H1 (cell line): ENCODE results near the gene PPP4R4. TPM values are rescaled to one million over a fixed set of nuclear protein-coding genes. Genes with fewer than 3 reads are reported as not detected.

Experiments
- CEBPB ChIP-seq: IDR thresholded peaks from 2 replicates; pipeline ENCODE4 v1.6.1; 2012; ENCODE audit warnings: low read depth, low read length
- GABPA ChIP-seq: IDR thresholded peaks from 2 replicates; pipeline ENCODE4 v1.6.1; 2011; ENCODE audit warnings: mild to moderate bottlenecking, low read length, moderate library complexity, borderline replicate concordance; ENCODE audit not compliant: insufficient read depth
- JUND ChIP-seq: IDR thresholded peaks from 2 replicates; pipeline ENCODE4 v1.6.1; 2011; ENCODE audit warnings: mild to moderate bottlenecking, improper control_type of control experiment, low read length
- SAP30 ChIP-seq: fragments of 300-600 bp; sonication (generic); IDR thresholded peaks from 2 replicates; pipeline ENCODE4 v1.7.1; 2012; ENCODE audit warnings: low read length, moderate library complexity, mild to moderate bottlenecking, inconsistent platforms; ENCODE audit not compliant: insufficient read depth, insufficient replicate concordance
- SIN3A ChIP-seq, 2 experiments: IDR thresholded peaks in 1 of 2; conservative IDR thresholded peaks in 1 of 2; 2 replicates each; pipeline ENCODE4 v1.6.1; 2011 to 2012; ENCODE audit warnings: low read length in 2 of 2, improper control_type of control experiment in 1 of 2, low read depth in 1 of 2, mild to moderate bottlenecking in 1 of 2
- SRF ChIP-seq: IDR thresholded peaks from 2 replicates; pipeline ENCODE4 v1.6.1; 2011; ENCODE audit warnings: mild to moderate bottlenecking, low read depth, low read length, moderate library complexity
- polyA plus RNA-seq, 7 experiments: library from polyadenylated mRNA; depleted of rRNA in 3 of 7; stranded (reverse) in 5 of 7; unstranded in 2 of 7; fragments of >200 nt in 5 of 7; fragments of 200-250 nt in 2 of 7; gene quantifications; 1 replicate in 5 of 7; 2 replicates in 1 of 7; 4 replicates in 1 of 7; pipeline versions ENCODE4 v1.2.1 to v1.2.3, GENCODE V29; 2011 to 2013; ENCODE audit warnings: missing spikeins in 2 of 7, mixed read lengths in 2 of 7
- total RNA-seq: library from RNA; stranded (reverse); fragmentation: NEBNext Ultra II Directional; extraction: Animal tissue kit (Norgen Biotek cat#: 25700); gene quantifications from 2 replicates; pipeline ENCODE4 v1.2.1, GENCODE V29; 2021

The PPP4R4 gene
- total and polyA plus RNA-seq, 2 of the 8 experiments (the other 6 are each of a cell fraction or from before 2014, with no cell fraction given): 3.3 to 9.6 TPM

DNA sequence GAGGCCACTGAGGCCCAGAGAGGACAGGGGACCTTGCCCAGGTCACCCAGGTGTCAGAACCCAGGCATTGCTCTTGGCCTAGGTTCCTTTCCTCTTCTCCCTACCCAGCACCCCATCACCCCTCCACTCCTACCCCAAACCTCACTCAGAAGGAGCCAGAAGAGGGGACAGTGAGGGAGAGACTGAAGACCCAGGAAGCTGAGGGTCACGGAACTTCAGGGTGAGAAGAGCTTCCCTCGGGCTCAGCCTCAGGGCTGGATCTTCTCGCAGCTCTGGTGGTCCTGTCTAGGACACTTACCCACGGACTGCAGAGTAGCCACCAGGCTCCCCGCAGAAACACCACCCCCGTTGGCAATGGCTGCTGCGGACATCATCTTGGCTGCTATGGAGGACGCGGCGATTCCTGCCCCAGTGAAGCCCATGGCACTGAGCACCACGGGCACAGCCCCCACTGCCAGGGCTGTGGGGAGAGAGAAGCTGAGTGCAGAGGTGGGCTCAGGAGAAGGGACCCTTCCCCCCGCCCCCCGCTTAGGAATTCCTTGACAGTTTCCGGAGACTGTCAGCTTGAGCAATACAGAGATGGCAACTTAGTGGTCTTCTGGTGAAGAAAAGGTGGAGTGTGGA, 45.8 kb upstream of the PPP4R4 start (continued):
- TF ChIP-seq GABPA: no peak
- TF ChIP-seq SRF: no peak
- TF ChIP-seq JUND: no peak
- no peak for TF ChIP-seq SAP30
- TF ChIP-seq SIN3A (conservative IDR thresholded peaks at IDR 0.05 in 1 of 2, IDR thresholded peaks at IDR 0.05 in 1 of 2; ENCODE audit: low read depth in 1 of 2, low read length in 2 of 2): no peak
- no peak for TF ChIP-seq CEBPB
